HL-60 (cell line): Measurements from ENCODE around the gene SMAD7.

Experiments
- GABPA ChIP-seq: IDR thresholded peaks from 2 replicates; pipeline ENCODE4 v1.6.1; 2012; ENCODE audit warnings: low read depth
- POLR2AphosphoS5 ChIP-seq: IDR thresholded peaks from 2 replicates; pipeline ENCODE4 v1.6.1; 2012; ENCODE audit warnings: low read depth
- REST ChIP-seq: IDR thresholded peaks from 2 replicates; pipeline ENCODE4 v1.6.1; 2012; ENCODE audit warnings: low read depth; ENCODE audit not compliant: insufficient replicate concordance
- SPI1 ChIP-seq: IDR thresholded peaks from 2 replicates; pipeline ENCODE4 v1.6.1; 2012; ENCODE audit warnings: low read depth, mild to moderate bottlenecking, borderline replicate concordance
- TF ChIP-seq, protein P1 (sequence below): IDR thresholded peaks from one replicate; pipeline ENCODE4 v1.5.1; 2011; ENCODE audit warnings: low read length, control low read depth, inconsistent platforms; ENCODE audit not compliant: insufficient read depth

GRCh38 chr18:48959921-48960920 lies 9.5 kb upstream of the SMAD7 start:
- TF ChIP-seq, protein P1, sequence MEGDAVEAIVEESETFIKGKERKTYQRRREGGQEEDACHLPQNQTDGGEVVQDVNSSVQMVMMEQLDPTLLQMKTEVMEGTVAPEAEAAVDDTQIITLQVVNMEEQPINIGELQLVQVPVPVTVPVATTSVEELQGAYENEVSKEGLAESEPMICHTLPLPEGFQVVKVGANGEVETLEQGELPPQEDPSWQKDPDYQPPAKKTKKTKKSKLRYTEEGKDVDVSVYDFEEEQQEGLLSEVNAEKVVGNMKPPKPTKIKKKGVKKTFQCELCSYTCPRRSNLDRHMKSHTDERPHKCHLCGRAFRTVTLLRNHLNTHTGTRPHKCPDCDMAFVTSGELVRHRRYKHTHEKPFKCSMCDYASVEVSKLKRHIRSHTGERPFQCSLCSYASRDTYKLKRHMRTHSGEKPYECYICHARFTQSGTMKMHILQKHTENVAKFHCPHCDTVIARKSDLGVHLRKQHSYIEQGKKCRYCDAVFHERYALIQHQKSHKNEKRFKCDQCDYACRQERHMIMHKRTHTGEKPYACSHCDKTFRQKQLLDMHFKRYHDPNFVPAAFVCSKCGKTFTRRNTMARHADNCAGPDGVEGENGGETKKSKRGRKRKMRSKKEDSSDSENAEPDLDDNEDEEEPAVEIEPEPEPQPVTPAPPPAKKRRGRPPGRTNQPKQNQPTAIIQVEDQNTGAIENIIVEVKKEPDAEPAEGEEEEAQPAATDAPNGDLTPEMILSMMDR, result no peak
- TF ChIP-seq POLR2AphosphoS5 (no peak), GABPA (no peak), REST (no peak), SPI1 (no peak)
